Stimulated activated CD8-positive, alpha-beta memory T cell treated with anti-CD3 and anti-CD28 coated beads, Interleukin-15, amount 100 ng/mL, for 24 hours (primary cell): ENCODE measurements around the gene BRIP1.
"Not testable (repeated sequence)": the region's sequence is repeated elsewhere in the genome, so short reads cannot be mapped to it uniquely, and the experiment has no call there.

Experiments
- DNase-seq: peaks from one replicate; pipeline ENCODE4 v3.0.0-alpha.2; 2020; ENCODE audit warnings: low read depth

BRIP1 gene

DNA sequence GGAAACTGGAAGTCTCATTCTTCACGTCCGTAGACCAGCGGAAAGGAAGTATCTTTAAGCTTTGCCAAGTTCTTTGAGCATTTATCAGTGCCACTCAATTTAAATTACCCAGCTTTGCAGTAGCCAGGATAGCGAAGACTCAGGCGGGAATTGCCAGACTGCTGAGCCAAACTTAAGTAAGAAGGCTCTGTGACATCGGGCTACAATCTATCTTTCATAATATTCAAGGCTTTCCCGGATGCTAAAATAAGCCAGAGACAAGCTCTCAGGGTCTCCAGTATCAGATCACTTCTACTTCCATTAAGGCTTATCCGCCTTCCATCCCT is 436 bp upstream of the BRIP1 start:
- DNase-seq = no peak

DNA sequence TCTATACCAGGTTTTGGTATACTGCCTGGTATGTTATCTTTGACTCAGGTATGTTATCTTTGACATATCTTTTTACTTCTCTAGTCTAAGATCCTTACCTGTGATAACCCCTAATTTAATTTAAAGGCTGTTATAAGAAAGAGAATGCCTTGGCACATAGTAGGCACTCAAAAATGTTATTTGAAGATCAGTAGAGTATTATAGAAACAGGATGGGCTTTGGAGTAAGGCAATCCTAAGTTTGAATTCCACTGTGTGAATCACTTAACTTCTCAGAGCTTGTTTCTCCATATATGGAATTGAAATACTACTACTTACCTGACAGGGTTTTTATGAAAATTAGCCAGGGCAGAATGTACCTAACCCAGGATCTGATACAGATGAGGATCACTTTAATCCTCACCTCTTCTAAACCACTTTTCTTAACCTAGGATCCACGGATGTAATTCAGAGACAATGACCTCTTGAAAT is 1.2 kb downstream of the BRIP1 start:
- DNase-seq = no peak

DNA sequence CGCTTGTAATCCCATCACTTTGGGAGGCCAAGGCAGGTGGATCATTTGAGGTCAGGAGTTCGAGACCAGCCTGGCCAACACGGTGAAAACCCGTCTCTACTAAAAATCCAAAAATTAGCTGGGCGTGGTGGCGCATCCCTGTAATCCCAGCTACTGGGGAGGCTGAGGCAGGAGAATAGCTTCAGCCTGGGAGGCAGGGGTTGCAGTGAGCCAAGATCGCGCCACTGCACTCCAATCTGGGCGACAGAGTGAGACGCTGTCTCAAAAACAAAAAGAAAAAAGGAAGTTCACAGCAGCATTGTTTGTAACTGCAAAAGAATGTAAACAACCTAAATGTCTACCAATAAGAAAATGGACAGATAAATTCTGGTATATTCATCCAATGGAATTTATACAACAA is 2.9 kb downstream of the BRIP1 start:
- DNase-seq = not testable (repeated sequence)

DNA sequence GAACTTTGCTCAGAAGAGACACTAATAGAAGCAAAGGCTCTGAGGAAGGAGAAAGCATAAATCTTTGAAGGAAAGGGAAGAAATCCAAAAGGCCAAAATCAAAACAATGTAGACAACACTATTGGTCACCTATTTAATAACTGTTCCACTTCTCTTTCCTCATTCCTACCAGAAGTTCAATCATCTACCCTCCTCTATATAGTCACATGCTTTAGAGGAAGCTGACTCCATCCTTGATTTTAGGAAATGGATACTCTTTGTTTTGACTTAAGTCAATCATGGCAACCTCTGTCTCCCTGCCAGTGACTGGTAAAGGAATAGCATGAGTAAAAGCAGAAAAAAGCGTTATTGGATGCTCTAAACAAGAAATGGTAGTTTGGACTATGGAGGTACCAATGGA is 7.3 kb downstream of the BRIP1 start:
- DNase-seq = no peak

DNA sequence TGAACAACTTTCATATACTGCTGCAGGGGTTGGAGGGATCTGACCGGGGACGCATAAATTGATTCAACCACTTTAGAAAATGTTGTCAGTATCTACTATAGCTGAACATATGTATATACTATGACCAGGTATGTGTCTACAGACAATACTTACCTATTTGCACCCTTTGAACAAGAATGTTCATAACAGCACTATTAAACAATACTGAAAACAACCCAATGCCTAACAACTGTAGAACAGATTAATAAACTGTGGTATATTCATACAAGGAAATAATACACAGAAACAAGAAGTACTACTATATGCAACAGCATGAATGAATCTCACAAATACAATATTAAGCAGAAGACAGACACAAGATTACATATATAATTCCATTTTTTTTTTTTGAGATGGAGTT is 10.5 kb downstream of the BRIP1 start:
- no peak for DNase-seq

DNA sequence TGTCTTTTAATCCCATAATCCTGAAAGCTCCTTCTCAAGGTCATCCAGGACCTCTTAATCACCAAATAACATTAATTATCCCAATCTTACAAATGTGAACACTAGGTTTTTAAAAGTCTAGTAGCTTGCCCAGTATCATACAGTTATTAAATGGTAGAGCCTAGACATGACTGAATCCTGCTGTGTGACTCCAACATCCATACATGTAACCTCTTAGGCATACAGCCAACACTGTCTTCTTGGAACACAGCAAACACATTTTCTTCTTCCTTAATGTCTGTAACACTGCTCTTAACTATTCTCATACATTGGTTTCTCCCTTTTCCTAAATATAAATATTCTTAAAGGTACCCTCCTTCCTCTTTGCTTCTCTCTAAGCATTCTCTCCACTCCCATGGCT is 13.7 kb downstream of the BRIP1 start:
- DNase-seq = no peak

DNA sequence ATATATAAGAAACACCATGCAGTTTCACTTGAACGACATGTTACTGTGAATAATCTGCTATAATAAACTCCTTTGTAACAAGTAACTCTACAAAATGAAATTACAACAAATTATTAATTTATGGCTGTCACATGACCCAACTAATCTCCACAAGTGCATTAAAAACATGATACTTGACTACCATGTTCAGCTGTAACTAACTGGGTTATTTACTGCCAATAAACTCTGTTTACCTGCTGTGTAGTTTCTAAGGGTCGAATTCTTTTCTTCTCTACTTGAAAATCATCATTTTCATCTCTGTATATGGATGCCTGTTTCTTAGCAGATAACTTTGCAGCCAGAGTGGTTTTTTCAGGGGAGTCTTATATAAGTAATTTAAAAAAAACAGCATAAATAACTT is 14.4 kb downstream of the BRIP1 start:
- DNase-seq = no peak

DNA sequence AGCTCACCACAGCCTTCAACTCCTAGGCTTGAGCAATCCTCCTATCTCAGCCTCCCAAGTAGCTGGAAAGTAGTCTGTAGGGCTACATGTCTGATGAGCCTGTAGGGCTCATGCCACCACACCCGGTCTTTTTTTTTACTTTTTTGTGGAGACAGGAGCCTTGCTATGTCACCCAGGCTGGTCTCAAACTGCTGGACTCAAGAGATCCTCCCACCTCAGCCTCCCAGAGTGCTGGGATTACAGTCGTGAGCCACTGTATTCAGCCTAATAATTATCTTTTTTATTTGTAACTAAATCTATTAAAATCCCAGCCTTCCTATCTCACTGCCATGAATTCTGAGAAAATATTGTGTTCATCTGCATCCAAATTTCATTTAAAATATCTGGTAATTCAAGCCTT is 15.1 kb downstream of the BRIP1 start:
- DNase-seq = no peak

DNA sequence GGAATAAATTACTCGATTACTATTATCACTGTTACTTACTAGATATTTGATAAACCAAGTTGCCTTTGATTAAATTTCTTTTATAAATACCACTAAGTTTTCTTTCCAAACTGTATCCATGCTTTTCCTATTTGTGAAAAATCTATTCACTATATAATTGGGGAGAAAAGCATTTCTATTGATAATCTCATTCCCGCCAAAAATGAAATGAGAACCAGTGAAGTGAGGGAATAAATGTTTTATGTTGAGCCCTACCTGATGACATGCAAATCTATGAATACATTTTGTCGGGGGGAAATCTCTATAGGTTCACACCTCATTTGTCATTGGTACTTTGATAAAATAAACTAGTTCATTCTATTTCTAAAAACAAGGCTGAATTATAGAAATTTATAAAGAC is 15.7 kb downstream of the BRIP1 start:
- no peak for DNase-seq

DNA sequence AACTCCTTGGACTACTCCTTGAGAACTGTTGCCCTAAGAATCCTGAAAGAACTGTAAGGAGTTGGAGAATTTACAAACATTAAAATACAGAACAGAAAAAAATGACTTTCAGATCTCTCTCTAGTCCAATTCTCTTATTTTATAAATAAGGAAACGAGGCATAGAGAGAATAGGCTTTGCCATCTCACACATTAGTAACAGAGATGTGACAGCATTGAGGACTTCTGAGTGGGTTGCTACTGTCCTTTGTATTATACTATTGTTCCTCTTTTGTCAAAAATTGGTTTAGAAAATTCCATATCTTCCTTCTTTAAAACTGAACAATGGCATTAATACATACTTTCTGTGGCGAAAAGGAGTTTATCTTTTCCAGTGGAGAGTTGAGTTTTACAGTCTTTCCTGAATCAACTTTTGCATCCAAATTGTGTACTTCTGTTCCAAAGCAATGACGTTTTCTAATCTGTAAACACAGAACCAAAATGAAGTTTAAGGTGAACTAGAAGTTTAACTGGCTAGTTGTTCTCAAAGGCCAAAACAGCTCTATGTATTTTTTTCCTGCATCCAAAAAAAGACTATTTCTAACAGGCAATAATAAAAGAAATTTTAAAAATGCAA is 16.5 kb downstream of the BRIP1 start:
- DNase-seq = no peak

DNA sequence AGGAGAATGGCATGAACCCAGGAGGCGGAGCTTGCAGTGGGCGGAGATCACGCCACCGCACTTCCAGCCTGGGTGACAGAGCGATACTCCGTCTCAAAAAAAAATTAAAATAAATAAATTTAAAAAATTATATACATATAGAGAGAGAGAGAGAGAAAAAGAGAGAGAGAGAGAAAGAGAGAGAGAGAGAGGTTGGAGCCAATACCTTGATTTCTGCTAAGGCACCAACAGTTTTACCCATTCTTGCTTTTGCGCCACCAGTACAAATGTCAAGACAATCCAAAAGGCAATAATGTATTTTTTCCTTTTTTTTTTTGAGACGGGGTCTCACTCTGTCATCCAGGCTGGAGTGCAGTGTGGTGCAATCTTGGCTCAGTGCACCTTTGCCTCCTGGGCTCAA is 17.2 kb downstream of the BRIP1 start:
- no peak for DNase-seq

DNA sequence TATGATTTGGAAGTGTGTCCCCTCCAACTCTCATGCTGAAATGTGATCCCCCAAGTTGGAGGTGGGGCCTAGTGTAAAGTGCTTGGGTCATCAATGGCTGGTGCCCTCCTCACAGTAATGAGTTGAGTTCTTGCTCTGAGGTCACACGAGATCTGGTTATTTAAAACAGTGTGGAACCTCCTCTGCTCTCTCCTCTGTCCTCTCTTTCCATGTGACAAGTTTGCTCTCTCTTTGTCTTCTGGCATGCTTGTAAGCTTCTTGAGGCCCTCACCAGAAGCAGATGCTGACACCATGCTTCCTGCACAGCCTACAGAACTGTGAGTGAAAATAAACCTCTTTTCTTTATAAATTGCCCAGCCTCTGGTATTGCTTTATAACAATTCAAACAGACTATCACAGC is 19.9 kb downstream of the BRIP1 start:
- no peak for DNase-seq

DNA sequence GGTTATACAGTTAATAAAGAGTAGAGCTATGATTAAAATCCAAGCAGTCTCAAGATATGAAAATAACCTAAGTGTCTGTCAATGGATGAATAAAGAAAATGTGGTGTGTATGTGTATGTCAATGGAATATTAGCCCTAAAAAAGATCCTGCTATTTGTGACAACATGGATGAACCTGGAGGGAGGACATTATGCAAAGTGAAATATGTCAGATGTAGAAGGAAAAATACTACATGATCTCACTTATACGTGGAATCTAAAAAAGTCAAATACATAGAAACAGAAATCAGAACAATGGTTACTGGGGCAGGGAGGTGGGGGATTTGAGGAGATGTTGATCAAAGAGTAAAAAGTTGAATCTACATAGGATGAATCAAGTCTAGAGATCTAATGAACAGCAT is 20.4 kb downstream of the BRIP1 start:
- DNase-seq = no peak

DNA sequence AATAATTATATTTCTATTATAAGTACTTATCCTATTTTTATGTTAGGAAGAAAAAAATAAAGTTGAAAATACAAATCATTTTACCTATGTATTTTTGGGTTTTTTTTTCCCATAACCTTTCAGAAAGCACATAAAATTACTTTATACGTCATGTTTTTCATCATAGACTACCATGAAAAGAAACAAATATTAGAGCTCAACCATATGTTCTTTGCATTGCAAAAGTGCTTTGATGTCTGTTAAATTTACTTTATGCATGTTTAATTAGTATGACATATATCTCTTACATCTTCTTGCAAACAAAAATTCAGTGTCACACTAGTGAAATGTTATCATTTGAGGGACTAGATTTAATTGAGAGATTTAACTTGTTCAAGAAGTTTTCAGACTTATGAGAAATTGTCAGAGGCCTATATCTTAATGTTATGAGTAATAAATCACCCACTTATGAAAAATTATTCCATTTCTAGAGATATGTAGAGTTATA is 24.0 kb downstream of the BRIP1 start:
- DNase-seq = no peak

DNA sequence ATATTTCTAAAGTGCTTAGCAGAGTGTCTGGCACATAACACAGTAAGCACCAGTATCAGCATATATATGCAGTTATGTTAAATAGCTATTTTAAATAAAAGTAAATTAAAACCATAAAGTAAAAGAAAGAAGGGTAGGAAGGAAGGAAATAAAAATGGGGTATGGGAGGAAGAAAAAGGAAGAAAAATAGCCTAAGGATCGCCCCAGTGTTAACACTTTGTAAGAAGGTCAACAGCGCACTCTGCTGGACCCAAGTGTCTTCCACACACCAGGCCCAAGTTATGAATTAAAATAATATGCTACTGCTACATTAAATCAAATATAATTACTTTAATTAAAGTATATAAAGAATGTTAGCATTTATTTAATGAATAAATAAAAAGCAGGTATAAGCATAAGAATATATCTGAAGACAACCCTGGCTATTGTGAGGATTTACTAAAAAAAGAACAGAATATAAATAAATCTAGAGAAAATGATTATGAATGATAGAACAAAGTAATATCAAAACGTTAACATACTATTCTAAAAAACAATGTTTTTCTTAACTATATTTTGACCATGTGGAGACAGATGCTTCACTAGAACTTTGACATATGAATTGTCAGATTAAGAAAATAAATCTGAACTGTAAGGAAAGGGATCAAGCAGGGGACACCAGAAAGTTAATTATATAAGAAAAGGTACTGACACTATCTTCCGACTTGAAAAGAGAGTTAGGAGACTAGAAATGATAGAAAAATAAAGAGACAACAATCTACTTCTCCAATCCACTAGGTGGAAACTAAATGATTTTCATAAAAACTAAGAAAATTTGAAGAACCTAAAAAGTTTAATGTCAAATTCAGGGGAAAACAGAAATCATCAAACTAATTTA is 25.9 kb downstream of the BRIP1 start:
- no peak for DNase-seq

DNA sequence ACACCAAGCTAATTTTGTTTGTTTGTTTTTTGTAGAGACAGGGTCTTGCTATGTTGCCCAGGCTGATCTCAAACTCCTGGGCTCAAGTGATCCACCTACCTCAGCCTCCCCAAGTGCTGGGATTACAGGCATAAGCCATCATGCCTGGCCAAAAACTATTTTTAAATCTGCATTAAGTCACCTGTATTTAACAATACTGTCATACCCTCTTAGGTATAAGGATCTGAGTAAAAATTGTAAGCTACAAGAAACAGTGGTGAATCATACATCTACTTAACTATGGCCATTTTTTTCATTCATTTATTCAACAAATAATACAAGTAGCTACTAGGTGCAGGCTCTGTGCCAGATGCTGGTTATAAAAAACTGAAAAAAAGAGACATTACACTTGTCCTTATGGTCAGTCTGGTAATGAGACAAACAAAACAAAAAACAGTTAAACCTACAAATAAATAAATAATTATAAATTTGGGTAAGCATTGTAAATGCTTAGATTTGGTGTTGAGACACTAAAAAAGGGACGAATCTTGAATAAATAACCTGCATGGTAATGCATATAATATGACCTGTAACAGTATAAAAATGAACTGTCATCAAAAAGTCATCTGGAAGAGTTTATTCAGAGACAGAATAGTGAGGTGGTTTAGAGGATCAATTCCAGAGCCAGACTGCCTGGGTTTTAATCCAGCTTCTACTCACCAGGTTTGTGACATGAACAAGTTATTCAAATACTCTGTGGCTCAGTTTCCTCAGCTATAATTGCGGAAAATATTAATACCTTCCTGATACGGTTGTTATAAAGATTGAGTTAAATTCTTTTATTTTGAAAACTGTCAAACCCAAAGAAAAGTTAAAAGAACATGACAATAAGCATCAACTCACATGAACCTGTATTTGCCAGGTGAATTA is 26.8 kb downstream of the BRIP1 start:
- DNase-seq = no peak

DNA sequence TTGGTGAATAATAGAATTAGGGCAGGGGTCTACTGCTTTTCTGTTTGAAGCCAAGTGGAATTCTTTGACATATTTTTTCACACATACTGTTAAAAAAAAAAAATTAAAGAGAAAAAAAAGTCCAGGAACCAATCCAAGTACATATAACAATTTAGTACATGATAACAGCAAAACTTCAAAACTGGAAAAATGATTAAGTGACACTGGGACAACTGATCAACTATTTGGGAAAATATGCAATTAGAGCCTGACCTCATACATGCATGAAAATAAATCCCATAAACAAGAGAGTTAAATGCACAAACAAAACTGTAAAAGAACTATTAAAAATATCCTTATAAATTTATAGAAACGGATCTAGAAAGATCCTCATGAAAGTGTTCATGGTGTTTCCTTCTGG is 27.7 kb downstream of the BRIP1 start:
- no peak for DNase-seq

DNA sequence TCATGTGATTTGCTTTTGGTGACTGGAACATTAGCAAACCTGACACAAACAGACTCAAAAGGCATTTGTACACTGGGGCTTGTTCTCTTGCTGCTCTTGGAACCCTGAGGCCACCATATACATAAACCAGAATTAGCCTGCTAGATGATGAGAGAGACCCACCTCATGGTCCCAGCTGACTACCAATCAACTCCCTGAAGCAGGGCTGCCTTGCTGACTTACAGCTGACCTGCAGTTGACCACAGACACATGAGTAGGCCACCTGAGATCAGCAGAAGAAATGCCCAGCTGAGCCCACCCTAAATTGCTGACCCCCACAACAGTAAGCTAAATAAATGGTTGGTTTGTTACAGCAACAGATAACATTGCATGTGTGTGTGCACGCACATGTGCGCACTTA is 28.7 kb downstream of the BRIP1 start:
- DNase-seq = no peak

DNA sequence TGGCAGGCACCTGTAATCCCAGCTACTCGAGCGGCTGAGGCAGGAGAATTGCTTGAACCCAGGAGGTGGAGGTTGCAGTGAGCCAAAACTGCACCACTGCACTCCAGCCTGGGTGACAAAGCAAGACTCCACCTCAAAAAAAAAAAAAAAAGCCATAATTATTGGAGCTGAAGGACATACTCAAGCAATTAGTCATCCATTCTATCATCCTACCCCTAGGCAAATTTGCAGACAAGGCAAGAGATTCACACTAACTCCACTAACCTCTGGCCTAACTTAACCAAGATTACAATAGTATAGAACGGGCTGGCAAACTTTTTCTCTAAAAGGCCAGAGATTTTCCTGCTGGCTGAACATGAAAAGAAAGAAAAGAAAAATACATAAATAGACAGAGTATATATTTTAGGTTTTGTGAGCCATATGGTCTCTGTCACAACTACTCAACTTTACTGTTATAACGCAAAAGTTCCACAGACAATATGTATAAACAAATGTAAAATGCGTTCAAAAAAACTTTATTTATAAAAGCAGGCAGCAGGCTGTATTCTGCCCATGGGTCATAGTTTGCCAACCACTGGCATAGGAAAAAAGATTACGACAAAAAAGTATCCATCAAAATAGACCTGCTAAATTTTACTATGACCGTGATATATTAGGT is 29.7 kb downstream of the BRIP1 start:
- no peak for DNase-seq

DNA sequence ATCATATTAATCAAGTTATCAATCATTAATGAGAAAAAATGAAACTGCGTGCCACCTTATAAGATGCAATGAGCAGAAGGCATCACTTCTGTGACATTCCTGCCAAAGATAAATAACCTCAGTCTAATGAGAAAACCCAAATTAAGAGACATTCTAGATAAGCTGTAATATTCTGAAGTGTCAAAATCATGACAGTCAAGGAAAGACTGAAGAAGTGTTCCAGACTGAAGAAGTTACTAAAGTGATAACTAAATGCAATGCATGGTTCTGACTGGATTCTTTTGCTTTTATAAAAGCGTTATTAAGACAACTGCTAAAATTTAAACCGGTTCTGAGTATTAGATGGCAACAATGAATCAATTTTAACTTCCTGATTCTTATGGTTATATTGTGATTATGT is 30.9 kb downstream of the BRIP1 start:
- DNase-seq = no peak

DNA sequence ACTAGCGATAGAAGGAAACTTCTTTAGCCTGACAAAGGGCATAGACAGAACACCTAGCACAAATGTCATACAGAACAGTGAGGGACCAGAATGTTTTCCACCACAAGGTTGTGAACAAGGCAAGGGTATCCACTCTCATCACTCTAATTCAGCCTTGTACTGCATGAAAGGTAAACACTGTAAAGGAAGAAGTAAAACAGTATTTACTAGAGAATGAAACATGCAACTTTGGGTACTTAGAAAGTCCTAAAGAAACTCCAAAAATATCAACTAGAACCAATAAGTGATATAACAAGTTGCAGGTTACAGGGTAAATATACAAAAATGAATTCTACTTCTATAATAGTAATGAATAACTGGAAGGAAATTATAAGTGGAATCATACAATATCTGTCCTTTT is 32.2 kb downstream of the BRIP1 start:
- DNase-seq = no peak

DNA sequence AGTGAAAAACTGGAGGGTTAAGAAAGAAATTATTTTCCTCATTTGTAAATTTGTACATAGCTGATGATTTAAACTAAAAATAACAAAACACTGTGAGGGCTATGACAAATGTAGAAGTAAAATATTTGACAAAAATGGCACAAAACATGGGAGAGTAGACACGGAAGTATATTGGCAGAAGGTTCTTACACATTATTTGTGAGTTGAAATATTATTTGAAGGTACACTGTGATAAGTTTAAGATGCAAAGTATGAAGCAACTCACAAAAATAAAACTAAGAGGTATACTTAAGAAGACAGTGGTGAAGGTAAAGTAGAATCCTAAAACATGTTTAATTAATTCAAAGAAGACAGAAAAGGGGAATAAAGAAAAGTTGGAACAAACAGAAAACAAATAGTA is 34.6 kb downstream of the BRIP1 start:
- no peak for DNase-seq
